Panc1 (cell line): Measurements from ENCODE around the gene PCLO. TPM values are rescaled to one million over a fixed set of nuclear protein-coding genes. Genes with fewer than 3 reads are reported as not detected.

Experiments used
- ATAC-seq: fragments of 200-7000 bp; cut with Tn5 transposase; 2 replicates; pipeline ENCODE4 v1.9.1; 2020; ENCODE audit warnings: mild to moderate bottlenecking, moderate library complexity
- BruUV-seq: library from RNA; stranded (reverse); fragments of 400-500 nt; replicated peaks from 2 replicates; lab custom pipeline; 2021; lab: Mats Ljungman, UMichigan
- CTCF ChIA-PET: fragments of 300-600 bp; sonication (Branson Sonifier 250); formaldehyde crosslinking; loops from one replicate; lab custom pipeline; 2022; ENCODE audit warnings: antibody characterized with exemption; lab: Charles Lee
- POLR2A ChIA-PET: fragments of 300-600 bp; sonication (Branson Sonifier 250); formaldehyde crosslinking; loops from one replicate; lab custom pipeline; 2022; ENCODE audit warnings: antibody characterized with exemption; lab: Charles Lee
- DNase-seq: peaks from one replicate; pipeline ENCODE4 v3.0.0-alpha.2; 2010; ENCODE audit warnings: low read depth, low spot score
- H3K27ac ChIP-seq: 2 replicates; pipeline ENCODE4 v1.5.1; 2011; ENCODE audit warnings: mild to moderate bottlenecking, low read length, inconsistent platforms
- H3K27me3 ChIP-seq: fragments of 200-500 bp; sonication (Bioruptor generic); 2 replicates; pipeline ENCODE4 v1.6.0; 2014; ENCODE audit warnings: low read length, inconsistent platforms; ENCODE audit not compliant: control insufficient read depth, insufficient read depth
- H3K36me3 ChIP-seq: fragments of 200-500 bp; sonication (Bioruptor generic); 2 replicates; pipeline ENCODE4 v1.5.1; 2014; ENCODE audit warnings: inconsistent platforms, mild to moderate bottlenecking, low read length, moderate library complexity; ENCODE audit not compliant: control insufficient read depth, insufficient read depth
- H3K4me1 ChIP-seq: 2 replicates; pipeline ENCODE4 v1.5.1; 2011; ENCODE audit warnings: inconsistent platforms, mild to moderate bottlenecking, low read length, moderate library complexity; ENCODE audit not compliant: control insufficient read depth, insufficient read depth
- H3K4me3 ChIP-seq, 2 experiments: 2 replicates each; pipeline ENCODE4 v1.5.1; 2011 to 2012; ENCODE audit warnings: low read depth in 2 of 2, low read length in 2 of 2, mild to moderate bottlenecking in 2 of 2, inconsistent platforms in 1 of 2, moderate library complexity in 1 of 2
- H3K9me3 ChIP-seq: fragments of 200-500 bp; sonication (Bioruptor generic); 2 replicates; pipeline ENCODE4 v1.5.1; 2014; ENCODE audit warnings: low read depth, mild to moderate bottlenecking, inconsistent platforms, low read length, moderate library complexity; ENCODE audit not compliant: control insufficient read depth, insufficient read depth
- CTCF ChIP-seq: fragments of 450-650 bp; IDR thresholded peaks from 2 replicates; pipeline ENCODE4 v1.5.1; 2017; ENCODE audit warnings: mild to moderate bottlenecking
- POLR2AphosphoS5 ChIP-seq: IDR thresholded peaks from 2 replicates; pipeline ENCODE4 v1.6.1; 2012; ENCODE audit warnings: mild to moderate bottlenecking, low read depth, low read length, moderate library complexity
- REST ChIP-seq, 2 experiments: IDR thresholded peaks; 2 replicates each; pipeline ENCODE4 v1.6.1; 2011 to 2012; ENCODE audit warnings: low read depth in 2 of 2, control low read depth in 1 of 2, low read length in 1 of 2, mild to moderate bottlenecking in 1 of 2, moderate library complexity in 1 of 2; ENCODE audit not compliant: insufficient read depth in 1 of 2
- SIN3A ChIP-seq: IDR thresholded peaks from 2 replicates; pipeline ENCODE4 v1.6.1; 2012; ENCODE audit warnings: low read depth, mild to moderate bottlenecking, low read length, moderate library complexity, borderline replicate concordance; ENCODE audit not compliant: insufficient read depth
- TCF7L2 ChIP-seq: IDR thresholded peaks from 2 replicates; pipeline ENCODE4 v1.6.1; 2011; ENCODE audit warnings: mild to moderate bottlenecking, low read depth, low read length, inconsistent platforms
- in situ Hi-C: cut with HindIII; loops from 2 replicates; pipeline ENCODE4 v1.10.0; 2016; ENCODE audit warnings: low sequenced_read_pairs, low pct_unique_long_range_greater_than_20kb
- intact Hi-C: fragments of 100-400 bp; cut with micrococcal nuclease; formaldehyde crosslinking; loops from one replicate; pipeline ENCODE4 v1.10.0; 2022; ENCODE audit not compliant: unreplicated experiment
- total RNA-seq: library from RNA; stranded (reverse); gene quantifications from one replicate; pipeline ENCODE4 v1.2.1, GENCODE V29; 2021; ENCODE audit not compliant: unreplicated experiment

PCLO gene
- total RNA-seq, 1 experiment from 2014 or later: 1.1 TPM

- Histone ChIP-seq H3K27ac (no peak overlapping the region), H3K36me3 (no peaks in the 10 kb centered on the region), H3K9me3 (no peaks in the 10 kb centered on the region), H3K27me3 (no peaks in the 10 kb centered on the region), H3K4me3 (no peak overlapping the region), H3K4me1 (no peaks in the 10 kb centered on the region)
- TF ChIP-seq TCF7L2: no peak
- no peak for TF ChIP-seq POLR2AphosphoS5
- TF ChIP-seq CTCF: no peak
- TF ChIP-seq REST (IDR thresholded peaks at IDR 0.05; ENCODE audit: insufficient read depth in 1 of 2, low read depth in 2 of 2, low read length in 1 of 2): no peak
- no peak for TF ChIP-seq SIN3A
- BruUV-seq: no TSS peak
- in situ Hi-C loops (no loop called here), intact Hi-C loops (no loop called here)
- DNase-seq (no peak), ATAC-seq (no peak)
- ChIA-PET POLR2A (no interaction called here), CTCF (no interaction called here)
These were observed 209.2 kb downstream of the PCLO start for GRCh38 chr7:82953324-82954027.

- CTCF ChIA-PET: no interaction called here
- ATAC-seq (no peak), DNase-seq (no peak)
- TF ChIP-seq POLR2AphosphoS5 (no peak), CTCF (no peak), REST (IDR thresholded peaks at IDR 0.05; ENCODE audit: insufficient read depth in 1 of 2, low read depth in 2 of 2, low read length in 1 of 2) (no peak), SIN3A (no peak), TCF7L2 (no peak)
- Histone ChIP-seq H3K4me3 (no peak overlapping the region), H3K27me3 (no peaks in the 10 kb centered on the region), H3K4me1 (no peaks in the 10 kb centered on the region), H3K27ac (no peak overlapping the region), H3K9me3 (no peaks in the 10 kb centered on the region), H3K36me3 (no peaks in the 10 kb centered on the region)
- BruUV-seq: no TSS peak
- in situ Hi-C loops: no loop called here
- POLR2A ChIA-PET: no interaction called here
- intact Hi-C loops: no loop called here
These were observed 212.2 kb downstream of the PCLO start for GRCh38 chr7:82950436-82950835.
